PC-9 (cell line): ENCODE measurements around the gene XPO4. TPM values are rescaled to one million over a fixed set of nuclear protein-coding genes. Genes with fewer than 3 reads are reported as not detected.

ENCODE experiments used
- BruUV-seq: library from RNA; stranded (reverse); fragments of 400-500 nt; replicated peaks from 2 replicates; lab custom pipeline; 2021; lab: Mats Ljungman, UMichigan
- CTCF ChIA-PET: fragments of 300-600 bp; sonication (Branson Sonifier 250); formaldehyde crosslinking; loops from one replicate; lab custom pipeline; 2022; ENCODE audit warnings: antibody characterized with exemption; lab: Charles Lee
- POLR2A ChIA-PET: fragments of 300-600 bp; sonication (Branson Sonifier 250); formaldehyde crosslinking; loops from one replicate; lab custom pipeline; 2022; ENCODE audit warnings: antibody characterized with exemption; ENCODE audit not compliant: unreplicated experiment; lab: Charles Lee
- DNase-seq, 2 experiments: peaks; one replicate each; pipeline versions ENCODE4 v3.0.0 to v3.0.0-alpha.2; 2015 to 2022; ENCODE audit warnings: mixed read lengths in 1 of 2
- H2AFZ ChIP-seq: fragments of 200-600 bp; sonication (generic); 2 replicates; pipeline ENCODE4 v1.8.1; 2017; ENCODE audit warnings: antibody characterized with exemption
- H3F3A ChIP-seq: fragments of 200-600 bp; sonication (generic); 2 replicates; pipeline ENCODE4 v1.8.1; 2017; ENCODE audit warnings: antibody characterized with exemption, mild to moderate bottlenecking, low read depth; ENCODE audit not compliant: insufficient read depth
- H3K27ac ChIP-seq: fragments of 200-600 bp; sonication (generic); 2 replicates; pipeline ENCODE4 v1.6.1; 2016; ENCODE audit warnings: mixed run types
- H3K27me3 ChIP-seq: fragments of 200-600 bp; sonication (generic); 2 replicates; pipeline ENCODE4 v1.6.1; 2016; ENCODE audit warnings: low read depth, mixed run types; ENCODE audit not compliant: insufficient read depth
- H3K36me3 ChIP-seq: fragments of 200-600 bp; sonication (generic); 2 replicates; pipeline ENCODE4 v1.6.1; 2016; ENCODE audit warnings: low read depth, mixed run types
- H3K4me1 ChIP-seq: fragments of 200-600 bp; sonication (generic); replicated peaks from 2 replicates; pipeline ENCODE4 v1.6.1; 2016; ENCODE audit warnings: mixed run types; ENCODE audit not compliant: insufficient read depth
- H3K4me2 ChIP-seq: fragments of 200-600 bp; sonication (generic); 2 replicates; pipeline ENCODE4 v1.6.1; 2017; ENCODE audit warnings: mixed run types
- H3K4me3 ChIP-seq: fragments of 200-600 bp; sonication (generic); 2 replicates; pipeline ENCODE4 v1.6.1; 2016; ENCODE audit warnings: mixed run types
- H3K79me2 ChIP-seq: fragments of 200-600 bp; sonication (generic); 2 replicates; pipeline ENCODE4 v1.6.1; 2017; ENCODE audit warnings: low read depth, mixed run types
- H3K9me2 ChIP-seq: fragments of 200-600 bp; sonication (generic); 2 replicates; pipeline ENCODE4 v1.8.1; 2017; ENCODE audit warnings: mild to moderate bottlenecking; ENCODE audit not compliant: insufficient read depth
- H3K9me3 ChIP-seq: fragments of 200-600 bp; sonication (generic); 2 replicates; pipeline ENCODE4 v1.8.1; 2016; ENCODE audit warnings: low read depth; ENCODE audit not compliant: insufficient read depth
- H4K20me1 ChIP-seq: fragments of 200-600 bp; sonication (generic); 2 replicates; pipeline ENCODE4 v1.8.1; 2017; ENCODE audit not compliant: insufficient read depth
- EZH2 ChIP-seq: fragments of 200-600 bp; sonication (generic); IDR thresholded peaks from 2 replicates; pipeline ENCODE4 v1.8.0; 2017; ENCODE audit warnings: antibody characterized with exemption, low read depth
- intact Hi-C: fragments of 100-400 bp; cut with micrococcal nuclease; formaldehyde crosslinking; loops from one replicate; pipeline ENCODE4 v1.10.0; 2022; ENCODE audit not compliant: unreplicated experiment
- total RNA-seq: library from RNA; stranded (reverse); gene quantifications from 2 replicates; pipeline ENCODE4 v1.2.3, GENCODE V29; 2021
- TF ChIP-seq, protein P1 (sequence below): fragments of 200-600 bp; sonication (generic); conservative IDR thresholded peaks from 2 replicates; pipeline ENCODE4 v1.6.1; 2017; ENCODE audit warnings: mixed run types, antibody characterized with exemption, mild to moderate bottlenecking, moderate library complexity

XPO4 gene
- total RNA-seq, 1 experiment from 2014 or later = 11.1 TPM

DNA sequence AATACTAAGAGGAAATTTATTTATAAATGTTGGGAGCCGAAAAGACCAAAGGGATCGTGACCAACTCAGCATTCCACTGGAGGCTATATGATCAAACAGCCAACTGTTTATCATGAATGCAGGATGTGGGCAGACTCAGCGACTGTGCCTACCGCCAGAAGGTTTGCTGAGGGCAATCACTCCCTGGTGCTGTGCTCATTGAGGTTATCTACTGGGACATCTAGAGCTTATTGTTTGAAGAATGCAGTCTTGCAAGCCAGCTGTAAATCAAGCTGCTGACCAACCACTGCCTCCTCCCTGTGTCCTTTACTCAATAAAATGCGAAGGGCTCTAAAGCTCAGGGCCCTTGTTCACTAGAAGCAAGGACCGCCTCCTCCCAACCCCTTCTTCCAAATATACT lies 8.5 kb upstream of the XPO4 start:
- no TSS peak for BruUV-seq

DNA sequence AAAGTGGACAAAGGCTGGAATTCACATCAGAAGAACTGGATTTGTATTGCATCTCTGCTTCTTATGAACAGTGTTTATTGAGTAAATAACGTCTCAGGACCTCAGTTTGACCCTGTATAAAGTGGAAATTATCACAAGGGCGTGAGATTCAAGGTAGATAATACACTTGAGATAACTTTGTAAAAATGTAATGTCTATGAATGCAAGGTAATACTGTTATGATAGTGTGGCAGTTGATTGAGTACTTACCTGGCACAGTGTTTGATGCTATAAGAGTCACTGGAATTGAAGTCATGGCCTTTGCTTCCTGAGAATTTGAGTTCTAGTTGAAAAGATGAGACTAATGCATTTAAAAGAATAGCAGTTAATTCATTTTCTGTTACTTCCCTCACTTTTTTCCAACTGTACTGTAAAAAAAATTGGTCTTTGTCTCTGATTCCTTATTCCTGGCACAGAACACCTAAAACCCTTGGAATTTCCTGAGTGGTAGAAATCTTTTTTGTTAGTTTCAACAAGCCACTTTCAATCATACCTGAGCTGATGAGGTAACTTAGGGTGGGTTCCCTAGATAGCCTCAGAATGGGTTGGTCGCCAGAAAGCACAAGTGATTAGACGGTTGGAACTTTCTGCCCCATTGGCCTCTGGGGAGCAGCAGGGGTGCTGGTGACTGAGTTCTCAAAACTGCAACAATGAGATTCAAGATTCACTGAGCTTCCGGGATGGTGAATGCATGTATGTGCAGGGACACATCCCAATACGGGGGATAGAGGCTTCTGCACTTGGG lies 6.4 kb upstream of the XPO4 start:
- BruUV-seq = no TSS peak
- no peaks in the 10 kb centered on the region for H4K20me1 ChIP-seq
- ChIA-PET POLR2A (no interaction called here), CTCF (no interaction called here)
- H3K4me3 ChIP-seq = no peak overlapping the region
- intact Hi-C loops = no loop called here
- H3K4me1 ChIP-seq = no peaks in the 10 kb centered on the region
- H3K9me3 ChIP-seq = no peaks in the 10 kb centered on the region
- DNase-seq = no peak
- no peak overlapping the region for H3K27ac ChIP-seq
- no peaks in the 10 kb centered on the region for H3K36me3 ChIP-seq
- H3K27me3 ChIP-seq = no peaks in the 10 kb centered on the region
- no peak overlapping the region; the same call in 1 of the 2 replicates for H2AFZ ChIP-seq
- H3F3A ChIP-seq = no peaks in the 10 kb centered on the region; the same call in 1 of the 2 replicates
- TF ChIP-seq, protein P1, sequence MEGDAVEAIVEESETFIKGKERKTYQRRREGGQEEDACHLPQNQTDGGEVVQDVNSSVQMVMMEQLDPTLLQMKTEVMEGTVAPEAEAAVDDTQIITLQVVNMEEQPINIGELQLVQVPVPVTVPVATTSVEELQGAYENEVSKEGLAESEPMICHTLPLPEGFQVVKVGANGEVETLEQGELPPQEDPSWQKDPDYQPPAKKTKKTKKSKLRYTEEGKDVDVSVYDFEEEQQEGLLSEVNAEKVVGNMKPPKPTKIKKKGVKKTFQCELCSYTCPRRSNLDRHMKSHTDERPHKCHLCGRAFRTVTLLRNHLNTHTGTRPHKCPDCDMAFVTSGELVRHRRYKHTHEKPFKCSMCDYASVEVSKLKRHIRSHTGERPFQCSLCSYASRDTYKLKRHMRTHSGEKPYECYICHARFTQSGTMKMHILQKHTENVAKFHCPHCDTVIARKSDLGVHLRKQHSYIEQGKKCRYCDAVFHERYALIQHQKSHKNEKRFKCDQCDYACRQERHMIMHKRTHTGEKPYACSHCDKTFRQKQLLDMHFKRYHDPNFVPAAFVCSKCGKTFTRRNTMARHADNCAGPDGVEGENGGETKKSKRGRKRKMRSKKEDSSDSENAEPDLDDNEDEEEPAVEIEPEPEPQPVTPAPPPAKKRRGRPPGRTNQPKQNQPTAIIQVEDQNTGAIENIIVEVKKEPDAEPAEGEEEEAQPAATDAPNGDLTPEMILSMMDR = no peak
- TF ChIP-seq EZH2 = no peak
- no peak overlapping the region for H3K4me2 ChIP-seq
- H3K9me2 ChIP-seq = no peaks in the 10 kb centered on the region
- H3K79me2 ChIP-seq = no peaks in the 10 kb centered on the region

More for the DNA sequence above, 8.5 kb upstream of the XPO4 start:
- H3F3A ChIP-seq = no peaks in the 10 kb centered on the region
- no peak overlapping the region for H3K4me3 ChIP-seq
- no peak overlapping the region for H3K27ac ChIP-seq
- no peaks in the 10 kb centered on the region for H3K27me3 ChIP-seq
- no peak overlapping the region for H3K4me2 ChIP-seq
- POLR2A ChIA-PET = no interaction called here
- no peaks in the 10 kb centered on the region for H3K36me3 ChIP-seq
- intact Hi-C loops = no loop called here
- H3K9me2 ChIP-seq = no peaks in the 10 kb centered on the region; the same call in 1 of the 2 replicates
- no peaks in the 10 kb centered on the region for H3K4me1 ChIP-seq
- H4K20me1 ChIP-seq = no peaks in the 10 kb centered on the region
- no peaks in the 10 kb centered on the region for H3K79me2 ChIP-seq
- DNase-seq = peak in 1 of 2 experiments; percentile 61
- TF ChIP-seq, protein P1 = no peak
- no peak for TF ChIP-seq EZH2
- H2AFZ ChIP-seq = 0 out of 2 replicates have a peak overlapping the region, but pooled peaks have one; percentile 65
- H3K9me3 ChIP-seq = no peaks in the 10 kb centered on the region
- CTCF ChIA-PET = no interaction called here

DNA sequence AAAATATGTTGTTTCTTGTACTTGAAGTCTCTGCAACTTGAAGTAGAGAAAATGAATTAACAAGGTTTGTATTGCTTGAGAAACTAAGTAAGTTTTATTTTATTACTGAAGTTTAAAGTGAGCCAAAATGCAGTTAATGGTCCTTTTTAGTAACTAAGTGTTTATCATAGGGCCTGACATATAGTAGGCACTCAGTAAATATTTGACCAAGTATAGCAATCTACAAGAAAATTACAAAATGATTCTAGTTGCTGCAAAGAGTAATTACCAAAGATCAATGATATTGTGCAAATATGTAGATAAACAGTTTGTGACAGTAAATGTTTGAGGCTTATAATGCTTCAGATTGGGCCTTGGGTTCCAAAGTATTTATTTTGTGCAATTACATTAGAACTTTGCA lies 2.4 kb upstream of the XPO4 start:
- ChIA-PET POLR2A (no interaction called here), CTCF (no interaction called here)
- no TSS peak for BruUV-seq

More for the DNA sequence above, 2.4 kb upstream of the XPO4 start:
- no peaks in the 10 kb centered on the region for H3K9me2 ChIP-seq
- peaks cover 26% of the 10 kb centered on the region for H3K79me2 ChIP-seq
- no peaks in the 10 kb centered on the region for H3K27me3 ChIP-seq
- intact Hi-C loops = no loop called here
- H2AFZ ChIP-seq = no peak overlapping the region
- no peak overlapping the region for H3K27ac ChIP-seq
- H3F3A ChIP-seq = no peaks in the 10 kb centered on the region; the same call in 1 of the 2 replicates
- H3K9me3 ChIP-seq = no peaks in the 10 kb centered on the region
- TF ChIP-seq, protein P1 = no peak
- no peak for TF ChIP-seq EZH2
- H3K4me2 ChIP-seq = no peak overlapping the region
- peaks cover 10% of the 10 kb centered on the region for H3K4me1 ChIP-seq
- H3K4me3 ChIP-seq = no peak overlapping the region
- no peaks in the 10 kb centered on the region for H3K36me3 ChIP-seq
- H4K20me1 ChIP-seq = no peaks in the 10 kb centered on the region
- no peak for DNase-seq
